ENCODE results near the gene ZNF497. TPM values are rescaled to one million over a fixed set of nuclear protein-coding genes. Genes with fewer than 3 reads are reported as not detected.

The ZNF497 gene
- total and polyA plus RNA-seq, 2 of the 8 experiments (the other 6 are each of a cell fraction or from before 2014, with no cell fraction given) = 0.93 to 1.4 TPM

DNA sequence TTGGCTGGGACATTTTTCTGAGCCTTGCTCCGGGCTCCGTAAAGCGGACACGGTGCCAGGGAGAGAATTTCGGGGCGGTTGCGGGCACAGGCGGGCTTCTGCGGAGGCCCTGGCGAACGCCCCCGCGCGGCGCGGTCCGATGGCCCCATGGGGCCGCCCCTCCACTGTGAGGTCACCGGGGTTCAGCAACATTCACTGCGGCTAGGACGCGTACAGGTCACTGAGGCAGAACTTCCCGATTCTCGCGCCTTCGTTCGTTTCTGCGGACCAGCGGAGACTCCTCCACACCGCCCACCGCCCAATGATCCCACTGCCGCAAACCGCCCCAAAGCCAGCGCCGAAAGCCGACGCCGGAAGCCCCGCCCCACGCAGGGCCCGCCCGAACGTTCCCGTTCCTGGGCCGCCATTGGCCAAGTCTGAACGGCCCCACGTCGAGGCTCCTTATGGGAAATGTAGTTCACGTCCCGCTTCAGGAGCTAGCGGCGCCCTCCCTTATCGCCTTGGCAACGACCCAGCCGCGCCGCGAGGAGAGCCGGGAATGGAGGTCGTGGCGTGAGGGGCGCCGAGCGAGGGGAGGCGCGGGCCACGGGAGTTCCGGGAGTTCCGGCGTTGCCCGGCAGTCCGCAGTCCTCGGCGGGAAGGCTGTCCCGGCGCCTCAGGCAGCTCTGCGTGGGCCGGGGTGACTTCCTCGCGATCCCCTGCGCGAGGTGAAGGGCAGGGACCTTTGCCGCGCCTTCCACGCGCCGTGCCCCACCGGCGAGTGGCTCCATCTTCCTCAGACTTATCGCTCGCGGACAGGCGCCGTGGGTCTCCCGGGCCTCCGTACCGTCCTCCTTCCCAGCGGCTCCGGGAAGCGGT is 45.8 kb upstream of the ZNF497 start, which contains the start of gene ZNF584 (continued):
- TF ChIP-seq RAD21 (IDR thresholded peaks at IDR 0.05 in 1 of 2, conservative IDR thresholded peaks at IDR 0.05 in 1 of 2; ENCODE audit: low read depth in 2 of 2, low read length in 2 of 2) (0 out of 4 replicates have a peak, but pooled peaks of 1 of the 2 experiments have one; percentile 2), SP2 (IDR thresholded peaks at IDR 0.05; ENCODE audit: low read length) (no peak), PHF8 (conservative IDR thresholded peaks at IDR 0.05; ENCODE audit: low read depth, low read length) (peak; percentile 89), NRF1 (IDR thresholded peaks at IDR 0.05; ENCODE audit: low read depth, low read length) (no peak), CHD2 (IDR thresholded peaks at IDR 0.05; ENCODE audit: low read length) (0 out of 2 replicates have a peak, but pooled peaks have one; percentile 29), SIN3A (conservative IDR thresholded peaks at IDR 0.05 in 1 of 2, IDR thresholded peaks at IDR 0.05 in 1 of 2; ENCODE audit: low read depth in 1 of 2, low read length in 2 of 2) (peak; percentile 82 to 90; a peak in 3 of 4 replicates), SP1 (IDR thresholded peaks at IDR 0.05; ENCODE audit: low read depth, low read length) (no peak), NANOG (IDR thresholded peaks at IDR 0.05; ENCODE audit: insufficient read depth, low read depth, low read length, poor library complexity, severe bottlenecking) (peak; percentile 71), KDM4A (IDR thresholded peaks at IDR 0.05; ENCODE audit: low read depth, low read length, severe bottlenecking) (peak; percentile 92)

All from H1 (cell line).